Adrenal gland (tissue), 5 donors: ENCODE results near the gene SLC9A5.

Experiments used
- POLR2A ChIP-seq, 2 donors: fragments of 450-650 bp; IDR thresholded peaks; one replicate each; pipeline ENCODE4 v1.6.1; 2017; ENCODE audit warnings: antibody characterized with exemption in 2 of 2, mild to moderate bottlenecking in 2 of 2, moderate library complexity in 1 of 2
- TF ChIP-seq, protein P1 (sequence below), 6 experiments: fragments of 450-650 bp in 4 of 6; fragments of 200-600 bp in 2 of 6; sonication (generic) in 1 of 6; IDR thresholded peaks; 1 replicate in 5 of 6; 2 replicates in 1 of 6; pipeline versions ENCODE4 v1.5.1 to v1.8.0; 2016 to 2021; ENCODE audit warnings: antibody characterized with exemption in 6 of 6, mild to moderate bottlenecking in 2 of 6, moderate library complexity in 1 of 6
- donor health status: DM: no; HTN: no; CAD: no.

DNA sequence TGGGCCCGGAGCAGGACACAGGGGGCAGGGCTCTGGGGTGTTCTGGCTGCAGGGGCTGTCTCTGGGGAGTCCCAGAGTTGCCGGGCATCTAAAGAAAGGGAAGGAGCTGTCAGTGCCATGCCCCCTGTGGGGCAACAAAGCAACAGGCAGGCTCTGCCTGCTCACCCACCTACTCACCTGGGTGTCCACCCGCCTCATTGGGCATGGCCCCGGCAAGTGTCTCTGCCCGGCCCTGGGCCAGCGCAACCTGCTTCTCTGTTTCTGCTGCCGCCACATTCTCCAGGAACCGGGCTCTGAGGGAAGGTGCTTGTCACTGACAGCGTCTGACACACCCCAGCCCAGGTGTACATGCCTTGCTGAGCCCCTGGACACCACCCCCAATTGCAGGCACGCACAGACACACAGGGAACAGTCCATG is 14.6 kb upstream of the SLC9A5 start:
- TF ChIP-seq, protein P1, sequence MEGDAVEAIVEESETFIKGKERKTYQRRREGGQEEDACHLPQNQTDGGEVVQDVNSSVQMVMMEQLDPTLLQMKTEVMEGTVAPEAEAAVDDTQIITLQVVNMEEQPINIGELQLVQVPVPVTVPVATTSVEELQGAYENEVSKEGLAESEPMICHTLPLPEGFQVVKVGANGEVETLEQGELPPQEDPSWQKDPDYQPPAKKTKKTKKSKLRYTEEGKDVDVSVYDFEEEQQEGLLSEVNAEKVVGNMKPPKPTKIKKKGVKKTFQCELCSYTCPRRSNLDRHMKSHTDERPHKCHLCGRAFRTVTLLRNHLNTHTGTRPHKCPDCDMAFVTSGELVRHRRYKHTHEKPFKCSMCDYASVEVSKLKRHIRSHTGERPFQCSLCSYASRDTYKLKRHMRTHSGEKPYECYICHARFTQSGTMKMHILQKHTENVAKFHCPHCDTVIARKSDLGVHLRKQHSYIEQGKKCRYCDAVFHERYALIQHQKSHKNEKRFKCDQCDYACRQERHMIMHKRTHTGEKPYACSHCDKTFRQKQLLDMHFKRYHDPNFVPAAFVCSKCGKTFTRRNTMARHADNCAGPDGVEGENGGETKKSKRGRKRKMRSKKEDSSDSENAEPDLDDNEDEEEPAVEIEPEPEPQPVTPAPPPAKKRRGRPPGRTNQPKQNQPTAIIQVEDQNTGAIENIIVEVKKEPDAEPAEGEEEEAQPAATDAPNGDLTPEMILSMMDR (IDR thresholded peaks at IDR 0.05), result no peak
- TF ChIP-seq POLR2A (IDR thresholded peaks at IDR 0.05), result no peak
